SU-DHL-6 (cell line): ENCODE results near the gene GBF1.

Source experiments
- EZH2phosphoT487 ChIP-seq: fragments of 200-600 bp; sonication (generic), shearing (Covaris generic); conservative IDR thresholded peaks from 2 replicates; pipeline ENCODE4 v1.6.1; 2018; ENCODE audit warnings: mild to moderate bottlenecking, antibody characterized with exemption, low read length, moderate library complexity, mixed read lengths
- TF ChIP-seq, protein P1 (sequence below): fragments of 200-600 bp; sonication (generic); IDR thresholded peaks from one replicate; pipeline ENCODE4 v1.5.1; 2017; ENCODE audit warnings: antibody characterized with exemption, mild to moderate bottlenecking, low read length, moderate library complexity; ENCODE audit not compliant: insufficient read depth, poor library complexity, severe bottlenecking

DNA sequence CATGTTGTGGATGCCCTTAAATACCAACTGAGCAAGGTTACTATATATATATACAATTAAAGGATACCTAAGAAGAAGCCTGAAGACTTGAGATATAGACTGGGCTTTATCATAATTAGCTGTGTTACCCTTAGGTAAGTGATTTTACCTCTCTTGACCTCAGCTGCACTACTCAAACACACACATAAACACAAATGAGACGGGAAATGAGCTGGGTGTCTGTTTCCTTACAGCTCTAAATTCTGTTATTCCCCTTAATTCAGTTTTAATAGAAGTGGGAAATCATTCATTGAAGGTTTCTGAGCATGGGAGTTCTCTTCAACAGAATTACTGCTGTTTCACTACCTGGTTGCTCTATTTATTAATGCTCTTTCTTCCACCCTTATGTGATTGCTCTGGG is 60.7 kb downstream of the GBF1 start:
- TF ChIP-seq, protein P1, sequence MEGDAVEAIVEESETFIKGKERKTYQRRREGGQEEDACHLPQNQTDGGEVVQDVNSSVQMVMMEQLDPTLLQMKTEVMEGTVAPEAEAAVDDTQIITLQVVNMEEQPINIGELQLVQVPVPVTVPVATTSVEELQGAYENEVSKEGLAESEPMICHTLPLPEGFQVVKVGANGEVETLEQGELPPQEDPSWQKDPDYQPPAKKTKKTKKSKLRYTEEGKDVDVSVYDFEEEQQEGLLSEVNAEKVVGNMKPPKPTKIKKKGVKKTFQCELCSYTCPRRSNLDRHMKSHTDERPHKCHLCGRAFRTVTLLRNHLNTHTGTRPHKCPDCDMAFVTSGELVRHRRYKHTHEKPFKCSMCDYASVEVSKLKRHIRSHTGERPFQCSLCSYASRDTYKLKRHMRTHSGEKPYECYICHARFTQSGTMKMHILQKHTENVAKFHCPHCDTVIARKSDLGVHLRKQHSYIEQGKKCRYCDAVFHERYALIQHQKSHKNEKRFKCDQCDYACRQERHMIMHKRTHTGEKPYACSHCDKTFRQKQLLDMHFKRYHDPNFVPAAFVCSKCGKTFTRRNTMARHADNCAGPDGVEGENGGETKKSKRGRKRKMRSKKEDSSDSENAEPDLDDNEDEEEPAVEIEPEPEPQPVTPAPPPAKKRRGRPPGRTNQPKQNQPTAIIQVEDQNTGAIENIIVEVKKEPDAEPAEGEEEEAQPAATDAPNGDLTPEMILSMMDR: no peak
- TF ChIP-seq EZH2phosphoT487: no peak
